ENCODE measurements around the gene TAB2. TPM values are rescaled to one million over a fixed set of nuclear protein-coding genes. Genes with fewer than 3 reads are reported as not detected.
A peak's percentile ranks its signal among the peaks of the same experiment; 100 is the strongest.

TAB2 gene
- total and polyA plus RNA-seq, 2 experiments from 2014 or later, result 19.8 to 59.2 TPM

GRCh38 chr6:149284904-149285303 is 32.6 kb upstream of the TAB2 start:
- no peak overlapping the region for H3K4me2 ChIP-seq
- no peak overlapping the region for H3K4me3 ChIP-seq
- no peaks in the 10 kb centered on the region for H3K4me1 ChIP-seq (ENCODE audit: insufficient read depth)
- ATAC-seq, result no peak
- H3K79me2 ChIP-seq (replicated peaks; ENCODE audit: insufficient read depth), result no peaks in the 10 kb centered on the region
- peak overlapping the region; percentile 56; the same call in 1 of the 2 replicates for H2AFZ ChIP-seq
- TF ChIP-seq CREB1 (CRISPR knock-in tag; IDR thresholded peaks at IDR 0.05; ENCODE audit: low read depth), result no peak
- no peak for TF ChIP-seq NANOG (IDR thresholded peaks at IDR 0.05; ENCODE audit: borderline replicate concordance)
- TF ChIP-seq STAT1 (IDR thresholded peaks at IDR 0.05; ENCODE audit: unreplicated experiment), result no peak
- no peak for TF ChIP-seq ETS1 (IDR thresholded peaks at IDR 0.05)
- no peak for TF ChIP-seq ZNF114 (CRISPR knock-in tag; IDR thresholded peaks at IDR 0.05)
- no peak for TF ChIP-seq EZH2phosphoT487 (IDR thresholded peaks at IDR 0.05; ENCODE audit: unreplicated experiment)
- TF ChIP-seq CTCF (conservative IDR thresholded peaks at IDR 0.05; ENCODE audit: low read depth in 2 of 2), result no peak
- TF ChIP-seq EZH2 (IDR thresholded peaks at IDR 0.05; ENCODE audit: low read depth, unreplicated experiment), result no peak
- no peak for TF ChIP-seq REST (IDR thresholded peaks at IDR 0.05; ENCODE audit: unreplicated experiment)
- H3K4me1 Mint-ChIP-seq, result no peaks in the 10 kb centered on the region
- peaks cover 4% of the 10 kb centered on the region for H3K9me2 ChIP-seq (ENCODE audit: insufficient read depth)
- no peaks in the 10 kb centered on the region for H3K36me3 ChIP-seq (ENCODE audit: insufficient read depth)
- H3K27ac ChIP-seq (ENCODE audit: low read depth), result no peak overlapping the region
- H4K20me1 ChIP-seq (replicated peaks; ENCODE audit: insufficient read depth), result no peaks in the 10 kb centered on the region
- H3K9me3 Mint-ChIP-seq, result no peaks in the 10 kb centered on the region
- H3K4me3 Mint-ChIP-seq, result no peak overlapping the region
- peaks cover 1% of the 10 kb centered on the region for H3K27me3 Mint-ChIP-seq (ENCODE audit: insufficient read depth, low read depth, poor library complexity)
- H3K27ac Mint-ChIP-seq, result no peak overlapping the region
- H3K36me3 Mint-ChIP-seq (ENCODE audit: low read depth), result no peaks in the 10 kb centered on the region
- DNase-seq (ENCODE audit: low spot score), result no peak
- no peaks in the 10 kb centered on the region for H3F3A ChIP-seq (replicated peaks; ENCODE audit: low read depth)
- H3K27me3 ChIP-seq (ENCODE audit: insufficient read depth), result no peaks in the 10 kb centered on the region

GRCh38 chr6:149285626-149286025 is 31.9 kb upstream of the TAB2 start:
- H3K9me3 Mint-ChIP-seq, result no peaks in the 10 kb centered on the region
- no peaks in the 10 kb centered on the region for H3K79me2 ChIP-seq (replicated peaks; ENCODE audit: insufficient read depth)
- no peaks in the 10 kb centered on the region for H4K20me1 ChIP-seq (replicated peaks; ENCODE audit: insufficient read depth)
- ATAC-seq (no peak), DNase-seq (ENCODE audit: low spot score) (no peak)
- H2AFZ ChIP-seq, result peak overlapping the region; percentile 56; the same call in 1 of the 2 replicates
- peaks cover 4% of the 10 kb centered on the region for H3K9me2 ChIP-seq (ENCODE audit: insufficient read depth)
- no peaks in the 10 kb centered on the region for H3F3A ChIP-seq (replicated peaks; ENCODE audit: low read depth)
- H3K36me3 ChIP-seq (ENCODE audit: insufficient read depth), result no peaks in the 10 kb centered on the region
- H3K27me3 Mint-ChIP-seq (ENCODE audit: insufficient read depth, low read depth, poor library complexity), result peaks cover 1% of the 10 kb centered on the region
- no peak overlapping the region for H3K27ac ChIP-seq (ENCODE audit: low read depth)
- no peak overlapping the region for H3K4me3 ChIP-seq
- H3K4me1 Mint-ChIP-seq, result no peaks in the 10 kb centered on the region
- H3K4me1 ChIP-seq (ENCODE audit: insufficient read depth), result no peaks in the 10 kb centered on the region
- no peak overlapping the region for H3K27ac Mint-ChIP-seq
- H3K4me3 Mint-ChIP-seq, result no peak overlapping the region
- no peak overlapping the region for H3K4me2 ChIP-seq
- H3K27me3 ChIP-seq (ENCODE audit: insufficient read depth), result no peaks in the 10 kb centered on the region
- H3K36me3 Mint-ChIP-seq (ENCODE audit: low read depth), result no peaks in the 10 kb centered on the region
- TF ChIP-seq ZNF331 (CRISPR knock-in tag; IDR thresholded peaks at IDR 0.05; ENCODE audit: low read depth), result no peak
- TF ChIP-seq NANOG (IDR thresholded peaks at IDR 0.05; ENCODE audit: borderline replicate concordance), result no peak
- TF ChIP-seq STAT1 (IDR thresholded peaks at IDR 0.05; ENCODE audit: unreplicated experiment), result no peak
- TF ChIP-seq CREB1 (CRISPR knock-in tag; IDR thresholded peaks at IDR 0.05; ENCODE audit: low read depth), result no peak
- TF ChIP-seq EZH2 (IDR thresholded peaks at IDR 0.05; ENCODE audit: low read depth, unreplicated experiment), result no peak
- no peak for TF ChIP-seq REST (IDR thresholded peaks at IDR 0.05; ENCODE audit: unreplicated experiment)
- no peak for TF ChIP-seq ZNF114 (CRISPR knock-in tag; IDR thresholded peaks at IDR 0.05)
